Astrocyte (in vitro differentiated cells and primary cell): ENCODE results near the gene DYRK1A.

Source experiments
- EZH2 ChIP-seq: IDR thresholded peaks from 2 replicates; pipeline ENCODE4 v1.6.1; 2012; ENCODE audit warnings: mild to moderate bottlenecking, low read length, inconsistent platforms; ENCODE audit not compliant: insufficient read depth
- TF ChIP-seq, protein P1 (sequence below): IDR thresholded peaks from 2 replicates; pipeline ENCODE4 v1.5.1; 2011; ENCODE audit warnings: low read depth, mild to moderate bottlenecking, inconsistent platforms, low read length, moderate library complexity; ENCODE audit not compliant: insufficient read depth

- TF ChIP-seq, protein P1, sequence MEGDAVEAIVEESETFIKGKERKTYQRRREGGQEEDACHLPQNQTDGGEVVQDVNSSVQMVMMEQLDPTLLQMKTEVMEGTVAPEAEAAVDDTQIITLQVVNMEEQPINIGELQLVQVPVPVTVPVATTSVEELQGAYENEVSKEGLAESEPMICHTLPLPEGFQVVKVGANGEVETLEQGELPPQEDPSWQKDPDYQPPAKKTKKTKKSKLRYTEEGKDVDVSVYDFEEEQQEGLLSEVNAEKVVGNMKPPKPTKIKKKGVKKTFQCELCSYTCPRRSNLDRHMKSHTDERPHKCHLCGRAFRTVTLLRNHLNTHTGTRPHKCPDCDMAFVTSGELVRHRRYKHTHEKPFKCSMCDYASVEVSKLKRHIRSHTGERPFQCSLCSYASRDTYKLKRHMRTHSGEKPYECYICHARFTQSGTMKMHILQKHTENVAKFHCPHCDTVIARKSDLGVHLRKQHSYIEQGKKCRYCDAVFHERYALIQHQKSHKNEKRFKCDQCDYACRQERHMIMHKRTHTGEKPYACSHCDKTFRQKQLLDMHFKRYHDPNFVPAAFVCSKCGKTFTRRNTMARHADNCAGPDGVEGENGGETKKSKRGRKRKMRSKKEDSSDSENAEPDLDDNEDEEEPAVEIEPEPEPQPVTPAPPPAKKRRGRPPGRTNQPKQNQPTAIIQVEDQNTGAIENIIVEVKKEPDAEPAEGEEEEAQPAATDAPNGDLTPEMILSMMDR: no peak
- no peak for TF ChIP-seq EZH2
Measured at GRCh38 chr21:37474342-37474741, 107.8 kb downstream of the DYRK1A start.
